Right ventricle myocardium superior (tissue), 1 donor: Measurements from ENCODE around the gene RTP5. TPM values are rescaled to one million over a fixed set of nuclear protein-coding genes. Genes with fewer than 3 reads are reported as not detected.
"Not testable (repeated sequence)": the region's sequence is repeated elsewhere in the genome, so short reads cannot be mapped to it uniquely, and the experiment has no call there.

Experiments
- ATAC-seq: fragments of 200-7000 bp; cut with Tn5 transposase; one replicate; pipeline ENCODE4 v1.9.1; 2020; ENCODE audit warnings: mild to moderate bottlenecking; ENCODE audit not compliant: poor library complexity
- DNase-seq: peaks from one replicate; pipeline ENCODE4 v3.0.0-alpha.2; 2020
- intact Hi-C: fragments of 100-400 bp; cut with DNase I; formaldehyde crosslinking; loops from one replicate; pipeline ENCODE4 v1.11.2; 2022
- total RNA-seq: library from RNA; stranded (reverse); fragmentation: NEBNext Ultra II Directional; extraction: Animal tissue kit (Norgen Biotek cat#: 25700); gene quantifications from one replicate; pipeline ENCODE4 v1.2.1, GENCODE V29; 2021
- donor health status: DM: no; HTN: yes; CAD: no; lungs with severe emphysema.

The RTP5 gene
- total RNA-seq, 1 donor from 2014 or later, result not detected

DNA sequence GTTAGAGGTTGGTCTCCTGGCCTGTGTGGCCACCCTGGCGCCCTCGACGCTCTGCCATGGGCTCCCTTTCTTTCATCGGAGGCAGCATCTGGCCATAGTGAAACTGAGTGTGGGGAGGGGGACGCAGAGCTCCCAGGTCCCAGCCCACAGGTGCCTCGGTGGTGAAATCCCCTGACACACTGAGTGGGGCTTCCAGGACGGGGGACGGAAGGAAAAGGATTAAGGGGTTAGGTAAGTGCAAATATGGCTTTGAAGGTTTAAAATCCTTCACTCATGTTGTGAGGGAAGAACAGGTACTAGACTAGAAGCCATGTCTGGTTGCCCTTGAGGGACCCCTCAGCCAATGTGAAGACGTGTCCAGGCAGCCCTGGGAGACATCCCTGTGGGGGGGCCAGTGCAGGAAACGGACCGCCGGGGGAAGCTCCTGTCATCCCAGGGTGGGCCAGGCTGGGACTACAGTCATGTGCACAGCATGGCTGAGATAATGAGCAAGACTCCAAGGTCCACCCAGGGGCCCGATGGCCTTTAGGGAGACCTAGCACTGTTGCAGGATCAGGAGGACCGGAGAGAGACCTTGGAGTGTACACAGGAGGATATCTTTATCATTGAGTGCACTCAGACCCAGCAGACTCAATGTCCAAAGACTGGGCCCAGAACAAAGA, 36.3 kb downstream of the RTP5 start:
- intact Hi-C loops, result no loop called here
- no peak for ATAC-seq
- DNase-seq, result no peak

DNA sequence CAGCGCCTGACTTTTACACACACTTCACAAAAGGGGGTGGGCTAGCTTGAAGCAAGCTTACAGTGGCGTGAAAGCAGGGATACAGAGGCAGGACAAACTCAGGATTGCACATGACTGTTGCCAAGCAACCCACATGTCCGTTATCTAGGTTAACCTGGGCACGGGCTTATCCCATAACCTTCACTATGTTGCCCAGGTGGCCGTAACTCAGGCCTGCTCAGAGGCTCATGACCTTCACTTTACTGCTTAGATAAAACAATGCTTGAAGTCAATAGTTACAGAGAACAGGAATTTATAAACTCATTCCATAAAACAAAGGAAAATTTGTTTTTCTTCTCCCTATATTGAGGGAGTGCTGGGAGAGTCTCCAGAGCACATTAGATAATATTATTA, 36.8 kb downstream of the RTP5 start:
- ATAC-seq, DNase-seq, intact Hi-C loops: not testable (repeated sequence)

DNA sequence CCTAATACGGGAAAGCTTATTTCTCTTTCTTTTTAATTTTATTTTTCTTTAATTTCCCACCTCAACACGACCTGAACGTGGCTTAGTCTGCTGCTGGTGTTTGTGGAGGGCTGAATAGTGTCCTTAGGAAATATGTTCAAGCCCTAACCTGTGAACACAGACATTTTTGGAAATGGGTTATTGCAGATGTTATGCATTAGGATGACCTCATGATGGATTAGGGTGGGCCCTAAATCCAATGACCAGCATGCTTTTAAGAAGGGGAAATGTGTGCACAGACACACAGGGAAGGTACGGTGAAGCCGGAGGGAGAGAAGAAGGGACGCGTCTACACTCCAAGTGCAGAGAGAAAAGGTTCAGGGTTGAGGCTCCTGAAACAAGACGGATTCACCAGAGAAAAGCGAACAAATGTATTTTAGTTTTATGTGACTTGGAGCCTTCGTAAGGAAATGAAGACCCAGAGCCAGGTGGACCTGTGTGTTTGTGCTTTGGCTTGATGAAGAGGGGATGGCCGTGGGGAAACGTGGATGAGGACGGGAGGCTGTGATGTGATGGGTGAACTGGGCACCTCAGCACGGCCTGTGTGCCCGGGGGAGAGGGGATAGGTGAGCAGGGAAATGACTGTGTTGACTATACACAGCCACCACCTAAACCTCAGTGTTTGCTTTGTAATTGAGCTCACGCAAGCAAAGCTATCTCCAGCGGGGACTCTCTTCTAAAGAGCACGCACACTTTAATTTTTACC, 37.5 kb downstream of the RTP5 start:
- ATAC-seq (no peak), DNase-seq (no peak)
- intact Hi-C loops, result no loop called here

DNA sequence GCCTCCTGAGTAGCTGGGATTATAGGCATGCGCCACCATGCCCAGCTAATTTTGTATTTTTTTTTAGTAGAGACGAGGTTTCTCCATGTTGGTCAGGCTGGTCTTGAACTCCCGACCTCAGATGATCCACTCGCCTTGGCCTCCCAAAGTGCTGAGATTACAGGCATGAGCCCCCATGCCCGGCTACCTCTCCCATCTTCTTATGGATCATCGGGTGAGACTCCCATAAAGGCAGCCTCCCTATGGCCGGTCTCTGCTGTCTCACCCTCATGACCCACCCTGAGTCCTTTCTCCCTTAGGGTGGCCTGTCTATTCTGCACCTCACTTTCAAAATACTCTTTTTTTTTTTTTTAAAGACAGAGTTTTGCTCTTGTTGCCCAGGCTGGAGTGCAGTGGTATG, 38.3 kb downstream of the RTP5 start:
- not testable (repeated sequence) for ATAC-seq

DNA sequence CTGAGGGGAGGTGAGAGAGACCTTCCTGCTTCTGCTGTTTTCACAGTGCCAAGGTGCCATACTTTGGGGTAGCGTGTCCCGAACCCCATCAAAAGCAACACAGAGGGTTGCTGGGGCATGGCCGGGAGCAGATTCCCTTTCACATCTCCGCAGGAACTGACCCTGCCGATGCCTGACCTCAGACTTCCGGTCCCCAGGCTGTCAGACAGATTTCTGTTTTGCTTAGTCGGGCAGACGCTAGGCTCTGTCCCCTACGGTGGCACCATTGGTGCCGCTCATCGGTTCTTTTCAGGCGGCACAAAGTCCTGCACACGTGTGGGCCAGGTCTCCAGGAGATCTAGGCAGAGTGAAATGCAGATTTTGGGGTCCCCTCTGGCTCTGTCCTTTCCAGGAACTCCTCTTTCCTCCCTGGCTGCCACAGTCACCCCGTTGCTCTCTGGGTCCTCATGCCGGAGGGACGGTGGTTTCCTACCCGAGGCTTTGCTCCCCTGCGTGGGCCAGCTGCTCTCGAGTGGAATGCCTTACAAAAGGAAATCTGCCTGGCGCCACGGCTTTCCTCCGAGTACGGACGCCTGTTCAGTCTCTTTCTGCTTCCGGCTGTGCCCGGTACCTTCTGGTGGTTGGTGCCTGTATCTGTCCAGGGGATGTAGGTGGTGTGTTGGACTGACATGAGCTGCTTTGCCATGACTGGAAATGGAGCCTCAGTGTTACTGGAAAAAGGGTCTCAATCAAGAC, 39.3 kb downstream of the RTP5 start:
- ATAC-seq, result no peak
- DNase-seq, result no peak
- intact Hi-C loops, result no loop called here

More for the DNA sequence above, 38.3 kb downstream of the RTP5 start:
- intact Hi-C loops, DNase-seq: not testable (repeated sequence)

DNA sequence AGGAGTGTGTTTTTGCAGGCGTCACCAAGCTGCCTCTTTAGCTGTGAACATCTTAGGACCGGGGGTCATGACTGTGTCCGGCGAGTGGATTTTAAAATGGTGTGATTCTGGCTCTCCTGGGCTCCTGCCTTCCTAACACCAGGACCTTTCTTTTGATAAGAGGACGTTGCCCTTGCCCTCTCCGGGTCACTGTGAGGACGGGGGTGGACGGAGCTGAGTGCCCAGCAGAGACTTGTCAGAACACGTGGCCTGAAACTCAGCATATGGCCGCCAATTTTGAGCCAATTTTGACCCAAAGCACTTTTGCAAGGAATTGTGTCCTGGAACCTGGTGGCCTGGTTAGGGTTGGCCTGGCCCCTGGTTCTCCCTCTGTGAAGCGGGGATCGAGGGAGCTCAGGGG, 40.2 kb downstream of the RTP5 start:
- no peak for ATAC-seq
- intact Hi-C loops, result no loop called here

DNA sequence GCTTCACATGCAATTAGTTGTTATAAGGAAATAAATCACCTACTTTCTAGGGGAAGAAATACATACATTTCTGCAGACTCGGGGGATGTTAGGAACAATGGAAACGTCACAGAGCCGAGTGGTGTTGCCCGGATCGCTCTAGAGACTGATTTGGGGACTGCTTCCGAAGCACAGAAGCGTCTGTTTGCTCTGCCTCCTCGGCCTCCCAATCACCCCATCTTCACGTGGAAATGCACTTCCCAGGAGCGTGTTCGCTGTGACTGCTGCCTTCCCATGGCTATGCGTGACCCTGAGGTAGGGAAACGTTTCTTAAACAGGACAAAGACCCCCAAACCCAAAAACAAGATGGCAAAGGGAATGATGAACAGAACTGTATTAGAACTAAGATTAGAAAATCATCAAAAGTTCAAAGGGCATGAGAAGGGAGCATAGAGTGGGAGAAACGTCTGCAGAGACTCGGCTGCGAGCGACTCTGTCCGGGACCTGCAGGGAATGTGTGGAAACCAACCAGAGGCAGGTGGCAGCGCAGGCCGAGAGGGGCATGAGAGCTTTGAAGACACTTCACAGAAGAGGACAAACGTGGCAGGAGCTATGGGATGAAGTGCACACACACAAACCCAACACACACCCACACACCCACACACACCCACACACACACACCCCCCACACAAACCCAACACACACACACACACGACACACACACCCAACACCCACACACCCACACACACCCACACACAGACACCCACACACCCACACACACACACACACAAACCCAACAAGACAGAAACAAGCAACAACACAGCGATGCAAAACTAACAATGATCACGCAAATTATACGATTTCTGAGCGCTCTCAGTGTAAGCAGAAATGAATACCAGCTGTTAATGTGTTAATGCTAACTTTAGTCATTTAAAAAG, 41.3 kb downstream of the RTP5 start:
- ATAC-seq (no peak), DNase-seq (no peak)
- intact Hi-C loops, result no loop called here

More for the DNA sequence above, 40.2 kb downstream of the RTP5 start:
- DNase-seq, result no peak

DNA sequence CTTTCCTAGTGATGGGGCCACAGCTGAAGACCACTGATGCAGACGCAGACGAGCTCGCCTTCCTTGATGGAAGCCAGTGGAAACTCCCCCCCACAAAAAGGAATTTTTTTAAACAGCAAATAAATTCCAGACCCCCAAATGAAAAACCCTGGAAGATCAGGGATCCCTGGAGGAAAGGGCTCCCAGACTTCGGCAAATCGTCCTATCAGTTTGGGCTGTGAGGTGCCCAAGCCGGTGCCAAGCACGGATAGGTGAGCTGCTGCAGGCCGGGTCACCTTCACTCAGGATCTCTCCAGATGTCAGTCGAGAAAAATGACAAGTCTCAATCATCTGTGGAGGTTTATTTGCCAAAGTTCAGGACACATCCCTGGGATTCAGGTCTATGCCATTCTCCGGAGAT, 42.0 kb downstream of the RTP5 start:
- intact Hi-C loops, result no loop called here
- ATAC-seq (no peak), DNase-seq (no peak)

DNA sequence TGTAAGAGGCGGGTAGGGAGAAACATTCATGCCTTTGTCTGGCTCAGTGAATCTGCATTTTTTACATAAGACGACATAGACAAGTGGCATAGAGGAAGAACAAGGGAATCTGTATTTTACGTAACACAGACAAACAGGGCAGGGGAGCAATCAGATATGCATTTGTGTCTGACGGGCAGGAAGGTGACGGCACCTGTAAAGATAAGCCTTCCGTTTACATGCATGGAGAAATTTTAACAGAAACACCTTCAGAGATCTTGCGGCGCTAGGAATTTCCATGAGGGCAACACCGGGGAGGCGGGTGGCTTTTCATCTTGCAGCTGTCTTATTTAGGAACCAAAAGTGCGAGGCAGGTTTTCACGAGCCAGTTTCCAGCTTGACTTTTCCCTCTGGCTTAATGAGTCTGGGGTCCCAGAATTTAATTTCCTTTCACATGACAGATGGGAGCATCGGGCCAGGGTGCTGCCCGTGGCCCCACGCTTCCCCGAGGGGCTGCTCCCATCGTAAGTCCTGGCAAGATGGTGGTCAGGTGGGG, 42.6 kb downstream of the RTP5 start:
- DNase-seq (no peak), ATAC-seq (no peak)
- intact Hi-C loops, result no loop called here

DNA sequence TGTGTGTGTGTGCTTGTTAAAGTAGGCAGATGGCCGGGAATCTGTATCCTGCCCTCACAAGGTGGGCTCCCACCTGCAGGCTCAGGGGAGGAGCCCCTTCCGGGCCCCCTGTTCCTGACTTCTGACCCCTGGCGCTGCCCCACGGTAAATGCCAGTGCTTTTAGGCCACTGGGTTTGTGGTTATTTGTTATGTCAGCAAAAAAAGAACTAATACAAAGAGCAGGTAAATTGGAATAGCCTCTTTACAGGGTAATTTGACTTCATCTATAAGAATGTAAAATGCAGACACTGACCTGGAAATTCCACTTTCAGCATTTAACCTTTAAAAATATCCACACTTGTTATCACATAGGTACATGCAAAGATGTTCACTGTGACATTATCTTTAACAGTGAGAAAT, 44.2 kb downstream of the RTP5 start:
- intact Hi-C loops, result no loop called here
- ATAC-seq (no peak), DNase-seq (no peak)

DNA sequence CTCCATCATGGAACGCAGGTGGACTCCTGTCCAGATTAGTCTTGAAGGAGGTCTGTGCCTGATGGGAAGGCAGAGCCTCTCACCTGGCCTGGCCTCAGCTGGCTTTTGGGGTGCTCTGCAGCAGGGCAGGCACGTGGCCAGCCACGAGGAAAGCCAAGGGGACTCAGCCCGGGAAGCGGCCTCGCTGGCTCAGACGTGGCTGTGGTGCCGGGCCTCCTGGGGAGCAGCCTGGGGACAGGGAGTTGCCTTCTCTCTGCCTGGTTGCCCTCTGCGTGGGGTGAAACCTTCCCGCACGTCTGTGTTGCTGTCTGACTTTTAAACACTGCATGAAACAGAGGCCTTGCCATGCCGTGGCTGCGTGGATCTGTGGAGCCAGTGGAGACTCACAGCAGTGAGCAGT, 45.0 kb downstream of the RTP5 start:
- no peak for DNase-seq
- intact Hi-C loops, result no loop called here
- ATAC-seq, result no peak

DNA sequence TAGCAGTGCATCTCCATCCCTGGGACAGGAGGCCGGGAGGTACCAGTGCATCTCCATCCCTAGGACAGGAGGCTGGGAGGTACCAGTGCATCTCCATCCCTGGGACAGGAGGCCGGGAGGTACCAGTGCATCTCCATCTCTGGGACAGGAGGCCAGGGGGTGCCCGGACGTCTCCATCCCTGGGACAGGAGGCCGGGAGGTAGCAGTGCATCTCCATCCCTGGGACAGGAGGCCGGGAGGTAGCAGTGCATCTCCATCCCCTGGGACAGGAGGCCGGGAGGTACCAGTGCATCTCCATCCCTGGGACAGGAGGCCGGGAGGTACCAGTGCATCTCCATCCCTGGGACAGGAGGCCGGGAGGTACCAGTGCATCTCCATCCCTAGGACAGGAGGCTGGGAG, 52.1 kb downstream of the RTP5 start:
- intact Hi-C loops, DNase-seq, ATAC-seq: not testable (repeated sequence)

DNA sequence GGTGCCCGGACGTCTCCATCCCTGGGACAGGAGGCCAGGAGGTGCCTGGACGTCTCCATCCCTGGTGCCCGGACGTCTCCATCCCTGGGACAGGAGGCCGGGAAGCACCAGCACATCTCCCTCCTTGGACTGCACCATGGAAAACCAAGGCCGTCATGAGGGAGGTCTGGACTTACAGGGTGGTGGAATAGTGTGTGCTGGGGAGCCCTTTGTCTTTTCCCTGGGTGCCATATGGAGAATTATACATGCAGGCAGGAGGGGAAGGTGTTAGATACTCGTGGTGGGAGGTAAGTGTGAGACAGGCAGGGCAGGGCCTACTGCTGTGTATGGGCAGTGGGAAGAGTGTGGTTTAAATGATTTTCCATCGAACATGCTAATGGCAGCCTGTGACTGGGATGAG, 52.9 kb downstream of the RTP5 start:
- no peak for DNase-seq
- ATAC-seq, result no peak
- intact Hi-C loops, result no loop called here

DNA sequence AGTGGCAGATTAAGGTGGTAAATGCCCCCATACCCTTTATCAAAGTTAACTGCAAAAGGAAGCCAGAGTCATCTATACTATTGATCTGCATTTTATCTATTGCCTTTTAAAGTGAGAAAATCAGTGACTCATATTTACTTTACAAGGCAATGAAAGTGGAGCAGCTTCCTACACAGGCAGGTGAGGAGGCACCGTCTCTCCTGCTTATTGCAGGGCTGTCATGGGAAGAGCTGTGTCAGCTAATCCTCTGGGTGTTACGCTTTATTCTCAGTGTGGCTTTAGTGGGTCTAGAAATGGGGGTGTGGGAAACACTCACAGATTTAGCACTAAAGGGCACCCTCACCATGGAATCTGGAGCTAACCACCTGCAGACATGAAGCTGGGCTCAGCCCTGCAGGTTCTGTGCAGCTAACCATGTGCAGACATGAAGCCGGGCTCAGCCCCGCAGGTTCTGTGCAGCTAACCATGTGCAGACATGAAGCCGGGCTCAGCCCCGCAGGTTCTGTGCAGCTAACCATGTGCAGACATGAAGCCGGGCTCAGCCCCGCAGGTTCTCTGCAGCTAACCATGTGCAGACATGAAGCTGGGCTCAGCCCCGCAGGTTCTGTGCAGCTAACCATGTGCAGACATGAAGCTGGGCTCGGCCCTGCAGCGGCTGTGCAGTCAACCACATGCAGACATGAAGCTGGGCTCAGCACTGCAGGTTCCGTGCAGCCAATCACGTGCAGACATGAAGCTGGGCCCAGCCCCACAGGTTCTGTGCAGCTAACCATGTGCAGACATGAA, 53.5 kb downstream of the RTP5 start:
- intact Hi-C loops, ATAC-seq, DNase-seq: not testable (repeated sequence)
